Measurements from ENCODE around the gene ACSS2.

Gene ACSS2

DNA sequence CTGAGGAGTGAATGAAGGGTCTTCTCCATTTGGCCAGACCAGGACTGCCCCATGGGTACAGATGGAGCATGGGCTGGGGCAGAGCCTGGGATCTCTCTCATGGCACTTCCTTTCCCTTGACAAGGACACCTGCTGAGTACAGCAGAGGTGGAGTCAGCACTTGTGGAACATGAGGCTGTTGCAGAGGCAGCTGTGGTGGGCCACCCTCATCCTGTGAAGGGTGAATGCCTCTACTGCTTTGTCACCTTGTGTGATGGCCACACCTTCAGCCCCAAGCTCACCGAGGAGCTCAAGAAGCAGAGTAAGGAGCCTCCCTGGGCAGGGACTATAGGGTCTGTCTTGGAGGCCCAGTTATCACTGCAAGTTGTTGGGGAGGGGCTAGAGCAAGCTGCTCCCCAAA lies 49.6 kb downstream of the ACSS2 start:
- Histone ChIP-seq H3K9ac (ENCODE audit: insufficient read length, low read depth) (no peak overlapping the region), H3K4me1 (ENCODE audit: insufficient read depth, insufficient read length) (no peaks in the 10 kb centered on the region), H3K27me3 (ENCODE audit: insufficient read depth, insufficient read length) (no peaks in the 10 kb centered on the region), H3K4me3 (ENCODE audit: insufficient read length, low read depth) (no peak overlapping the region), H3K36me3 (ENCODE audit: insufficient read depth, insufficient read length, low read length) (peaks cover 63% of the 10 kb centered on the region), H3K9me3 (ENCODE audit: insufficient read depth, low read length) (peaks cover 12% of the 10 kb centered on the region; the same call in 1 of the 2 replicates)
- TF ChIP-seq YY1 (IDR thresholded peaks at IDR 0.05; ENCODE audit: insufficient read depth, insufficient read length) (no peak), SUZ12 (IDR thresholded peaks at IDR 0.05; ENCODE audit: extremely low read depth, insufficient read depth, insufficient read length) (no peak), ZNF274 (IDR thresholded peaks at IDR 0.05; ENCODE audit: low read depth, low read length) (no peak)
- DNase-seq (ENCODE audit: low read depth, low spot score): no peak

DNA sequence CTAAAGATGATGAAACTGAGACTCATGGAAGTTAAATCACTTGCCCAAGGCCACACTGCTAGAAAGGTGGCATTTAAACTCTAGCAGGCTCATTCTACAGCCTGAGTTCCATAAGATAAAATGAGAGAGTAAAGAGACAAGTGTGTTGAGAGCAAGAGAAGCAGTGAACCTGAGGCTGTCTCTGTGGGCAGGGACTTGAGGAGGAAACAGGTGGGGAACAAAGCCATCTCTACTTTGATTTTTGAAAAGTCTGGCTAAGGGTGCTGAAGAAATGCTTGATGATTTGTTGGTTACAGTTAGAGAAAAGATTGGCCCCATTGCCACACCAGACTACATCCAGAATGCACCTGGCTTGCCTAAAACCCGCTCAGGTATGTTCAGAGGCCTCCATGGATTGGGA lies 50.2 kb downstream of the ACSS2 start:
- peaks cover 65% of the 10 kb centered on the region for H3K36me3 ChIP-seq (ENCODE audit: insufficient read depth, insufficient read length, low read length)

DNA sequence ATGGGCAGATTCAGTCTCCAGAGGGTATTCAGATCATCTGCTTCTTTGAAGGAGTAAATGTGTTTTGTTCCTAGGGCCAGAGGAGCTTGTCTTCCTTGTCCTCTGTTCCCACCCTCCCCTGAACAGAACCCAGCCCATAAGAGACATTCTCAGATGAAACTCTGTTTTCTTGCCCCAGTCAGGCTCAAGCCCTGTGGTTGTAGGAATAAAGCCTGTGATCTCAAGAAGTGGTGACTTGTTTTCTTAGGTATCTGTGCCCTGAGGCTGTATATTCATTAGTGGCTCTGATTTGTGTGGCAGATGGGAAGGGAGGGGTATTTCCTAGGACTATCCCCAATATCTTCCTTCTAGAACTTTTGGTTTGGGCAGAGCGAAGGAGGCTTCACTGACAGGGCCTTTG lies 51.3 kb downstream of the ACSS2 start:
- peaks cover 75% of the 10 kb centered on the region for H3K36me3 ChIP-seq (ENCODE audit: insufficient read depth, insufficient read length, low read length)
- no peak for DNase-seq (ENCODE audit: low read depth, low spot score)

More for the DNA sequence above, 50.2 kb downstream of the ACSS2 start:
- H3K4me3 ChIP-seq (ENCODE audit: insufficient read length, low read depth): no peak overlapping the region
- no peaks in the 10 kb centered on the region for H3K4me1 ChIP-seq (ENCODE audit: insufficient read depth, insufficient read length)
- peaks cover 12% of the 10 kb centered on the region; the same call in 1 of the 2 replicates for H3K9me3 ChIP-seq (ENCODE audit: insufficient read depth, low read length)
- no peak overlapping the region for H3K9ac ChIP-seq (ENCODE audit: insufficient read length, low read depth)
- no peak for DNase-seq (ENCODE audit: low read depth, low spot score)
- TF ChIP-seq YY1 (IDR thresholded peaks at IDR 0.05; ENCODE audit: insufficient read depth, insufficient read length) (no peak), ZNF274 (IDR thresholded peaks at IDR 0.05; ENCODE audit: low read depth, low read length) (no peak), SUZ12 (IDR thresholded peaks at IDR 0.05; ENCODE audit: extremely low read depth, insufficient read depth, insufficient read length) (no peak)
- H3K27me3 ChIP-seq (ENCODE audit: insufficient read depth, insufficient read length): no peaks in the 10 kb centered on the region

DNA sequence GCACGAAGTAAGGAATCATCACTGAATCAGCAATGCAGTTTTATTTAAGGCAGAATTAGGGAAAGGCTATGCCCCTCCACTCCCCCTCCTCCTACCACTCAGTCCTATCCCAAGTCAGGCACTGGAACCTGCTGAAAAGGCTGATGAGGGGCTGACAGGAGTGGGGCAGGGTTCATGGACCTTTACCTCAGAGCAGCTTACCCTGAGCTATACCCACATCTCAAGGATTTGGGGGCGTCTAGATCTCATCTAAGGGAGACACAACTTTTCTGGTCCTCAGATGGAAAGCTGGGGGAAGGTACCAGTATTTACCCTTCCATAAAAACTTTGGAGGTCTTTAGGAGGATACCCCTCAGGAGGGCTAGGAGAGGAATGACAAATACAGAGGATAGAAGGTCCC lies 52.0 kb downstream of the ACSS2 start:
- H3K9ac ChIP-seq (ENCODE audit: insufficient read length, low read depth): no peak overlapping the region
- H3K4me1 ChIP-seq (ENCODE audit: insufficient read depth, insufficient read length): no peaks in the 10 kb centered on the region
- H3K9me3 ChIP-seq (ENCODE audit: insufficient read depth, low read length): peaks cover 7% of the 10 kb centered on the region; the same call in 1 of the 2 replicates
- H3K27me3 ChIP-seq (ENCODE audit: insufficient read depth, insufficient read length): no peaks in the 10 kb centered on the region
- H3K36me3 ChIP-seq (ENCODE audit: insufficient read depth, insufficient read length, low read length): peaks cover 75% of the 10 kb centered on the region
- TF ChIP-seq YY1 (IDR thresholded peaks at IDR 0.05; ENCODE audit: insufficient read depth, insufficient read length): no peak
- TF ChIP-seq SUZ12 (IDR thresholded peaks at IDR 0.05; ENCODE audit: extremely low read depth, insufficient read depth, insufficient read length): no peak
- TF ChIP-seq ZNF274 (IDR thresholded peaks at IDR 0.05; ENCODE audit: low read depth, low read length): no peak
- no peak for DNase-seq (ENCODE audit: low read depth, low spot score)
- no peak overlapping the region for H3K4me3 ChIP-seq (ENCODE audit: insufficient read length, low read depth)

More for the DNA sequence above, 51.3 kb downstream of the ACSS2 start:
- H3K9me3 ChIP-seq (ENCODE audit: insufficient read depth, low read length): peaks cover 12% of the 10 kb centered on the region; the same call in 1 of the 2 replicates
- TF ChIP-seq ZNF274 (IDR thresholded peaks at IDR 0.05; ENCODE audit: low read depth, low read length) (no peak), YY1 (IDR thresholded peaks at IDR 0.05; ENCODE audit: insufficient read depth, insufficient read length) (no peak), SUZ12 (IDR thresholded peaks at IDR 0.05; ENCODE audit: extremely low read depth, insufficient read depth, insufficient read length) (no peak)
- no peaks in the 10 kb centered on the region for H3K27me3 ChIP-seq (ENCODE audit: insufficient read depth, insufficient read length)
- H3K4me1 ChIP-seq (ENCODE audit: insufficient read depth, insufficient read length): no peaks in the 10 kb centered on the region
- no peak overlapping the region for H3K9ac ChIP-seq (ENCODE audit: insufficient read length, low read depth)
- H3K4me3 ChIP-seq (ENCODE audit: insufficient read length, low read depth): no peak overlapping the region

GRCh38 chr20:34931771-34932170 lies 55.4 kb downstream of the ACSS2 start:
- Histone ChIP-seq H3K4me3 (ENCODE audit: insufficient read length, low read depth) (no peak overlapping the region), H3K36me3 (ENCODE audit: insufficient read depth, insufficient read length, low read length) (peaks cover 80% of the 10 kb centered on the region), H3K4me1 (ENCODE audit: insufficient read depth, insufficient read length) (no peaks in the 10 kb centered on the region), H3K9ac (ENCODE audit: insufficient read length, low read depth) (no peak overlapping the region), H3K9me3 (ENCODE audit: insufficient read depth, low read length) (no peaks in the 10 kb centered on the region), H3K27me3 (ENCODE audit: insufficient read depth, insufficient read length) (no peaks in the 10 kb centered on the region)
- TF ChIP-seq ZNF274 (IDR thresholded peaks at IDR 0.05; ENCODE audit: low read depth, low read length): no peak
- no peak for TF ChIP-seq SUZ12 (IDR thresholded peaks at IDR 0.05; ENCODE audit: extremely low read depth, insufficient read depth, insufficient read length)
- no peak for TF ChIP-seq YY1 (IDR thresholded peaks at IDR 0.05; ENCODE audit: insufficient read depth, insufficient read length)
- no peak for DNase-seq (ENCODE audit: low read depth, low spot score)

GRCh38 chr20:34938466-34939163 lies 62.2 kb downstream of the ACSS2 start:
- H3K4me3 ChIP-seq (ENCODE audit: insufficient read length, low read depth): no peak overlapping the region
- H3K9me3 ChIP-seq (ENCODE audit: insufficient read depth, low read length): no peaks in the 10 kb centered on the region
- H3K36me3 ChIP-seq (ENCODE audit: insufficient read depth, insufficient read length, low read length): peaks cover 73% of the 10 kb centered on the region
- no peaks in the 10 kb centered on the region for H3K27me3 ChIP-seq (ENCODE audit: insufficient read depth, insufficient read length)
- H3K9ac ChIP-seq (ENCODE audit: insufficient read length, low read depth): no peak overlapping the region
- TF ChIP-seq SUZ12 (IDR thresholded peaks at IDR 0.05; ENCODE audit: extremely low read depth, insufficient read depth, insufficient read length): no peak
- no peak for TF ChIP-seq YY1 (IDR thresholded peaks at IDR 0.05; ENCODE audit: insufficient read depth, insufficient read length)
- TF ChIP-seq ZNF274 (IDR thresholded peaks at IDR 0.05; ENCODE audit: low read depth, low read length): no peak
- no peak for DNase-seq (ENCODE audit: low read depth, low spot score)
- H3K4me1 ChIP-seq (ENCODE audit: insufficient read depth, insufficient read length): no peaks in the 10 kb centered on the region

GRCh38 chr20:34940081-34940481 lies 63.7 kb downstream of the ACSS2 start:
- H3K36me3 ChIP-seq (ENCODE audit: insufficient read depth, insufficient read length, low read length): peaks cover 75% of the 10 kb centered on the region
- H3K9me3 ChIP-seq (ENCODE audit: insufficient read depth, low read length): no peaks in the 10 kb centered on the region
- H3K9ac ChIP-seq (ENCODE audit: insufficient read length, low read depth): no peak overlapping the region
- DNase-seq (ENCODE audit: low read depth, low spot score): no peak
- TF ChIP-seq YY1 (IDR thresholded peaks at IDR 0.05; ENCODE audit: insufficient read depth, insufficient read length) (no peak), SUZ12 (IDR thresholded peaks at IDR 0.05; ENCODE audit: extremely low read depth, insufficient read depth, insufficient read length) (no peak), ZNF274 (IDR thresholded peaks at IDR 0.05; ENCODE audit: low read depth, low read length) (no peak)
- H3K27me3 ChIP-seq (ENCODE audit: insufficient read depth, insufficient read length): no peaks in the 10 kb centered on the region
- H3K4me3 ChIP-seq (ENCODE audit: insufficient read length, low read depth): no peak overlapping the region
- no peaks in the 10 kb centered on the region for H3K4me1 ChIP-seq (ENCODE audit: insufficient read depth, insufficient read length)

All from NT2/D1 (cell line).